GM23338 (cell line): ENCODE results near the gene NCOA4. TPM values are rescaled to one million over a fixed set of nuclear protein-coding genes. Genes with fewer than 3 reads are reported as not detected.

Experiments
- ATAC-seq: fragments of 200-7000 bp; cut with Tn5 transposase; 3 replicates; pipeline ENCODE4 v1.9.1; 2020
- DNase-seq: peaks from one replicate; pipeline ENCODE4 v3.0.0-alpha.2; 2015; ENCODE audit warnings: low spot score
- H2AFZ ChIP-seq: fragments of 200-600 bp; sonication (generic); 2 replicates; pipeline ENCODE4 v1.8.0; 2016; ENCODE audit warnings: antibody characterized with exemption, mild to moderate bottlenecking, moderate library complexity
- H3F3A ChIP-seq: fragments of 200-600 bp; sonication (generic); replicated peaks from 2 replicates; pipeline ENCODE4 v1.8.0; 2017; ENCODE audit warnings: antibody characterized with exemption, mixed run types, low read depth
- H3K27ac ChIP-seq: fragments of 200-600 bp; sonication (generic); 2 replicates; pipeline ENCODE4 v1.6.1; 2016; ENCODE audit warnings: low read depth
- H3K27me3 ChIP-seq: fragments of 200-600 bp; sonication (generic); 2 replicates; pipeline ENCODE4 v1.8.0; 2016; ENCODE audit warnings: mild to moderate bottlenecking, mixed run types, moderate library complexity; ENCODE audit not compliant: insufficient read depth
- H3K36me3 ChIP-seq: fragments of 200-600 bp; sonication (generic); 2 replicates; pipeline ENCODE4 v1.8.0; 2016; ENCODE audit warnings: mild to moderate bottlenecking; ENCODE audit not compliant: insufficient read depth
- H3K4me1 ChIP-seq: fragments of 200-600 bp; sonication (generic); 2 replicates; pipeline ENCODE4 v1.8.0; 2016; ENCODE audit warnings: mild to moderate bottlenecking, moderate library complexity; ENCODE audit not compliant: insufficient read depth
- H3K4me2 ChIP-seq: fragments of 200-600 bp; sonication (generic); 2 replicates; pipeline ENCODE4 v1.7.1; 2017; ENCODE audit warnings: mixed run types
- H3K4me3 ChIP-seq: fragments of 200-600 bp; sonication (generic); 2 replicates; pipeline ENCODE4 v1.6.1; 2016; ENCODE audit warnings: mixed run types
- H3K79me2 ChIP-seq: fragments of 200-600 bp; sonication (generic); replicated peaks from 2 replicates; pipeline ENCODE4 v1.8.0; 2017; ENCODE audit warnings: mild to moderate bottlenecking; ENCODE audit not compliant: insufficient read depth
- H3K9me2 ChIP-seq: fragments of 200-600 bp; sonication (generic); 2 replicates; pipeline ENCODE4 v1.8.0; 2017; ENCODE audit not compliant: insufficient read depth
- H4K20me1 ChIP-seq: fragments of 200-600 bp; sonication (generic); replicated peaks from 2 replicates; pipeline ENCODE4 v1.8.0; 2017; ENCODE audit warnings: mild to moderate bottlenecking; ENCODE audit not compliant: insufficient read depth
- H3K27ac Mint-ChIP-seq: 2 replicates; pipeline ENCODE4 v1.8.0; 2020; ENCODE audit warnings: inconsistent platforms, mild to moderate bottlenecking, moderate library complexity, mixed read lengths
- H3K27me3 Mint-ChIP-seq: 3 replicates; pipeline ENCODE4 v1.8.0; 2022; ENCODE audit warnings: low read depth, mild to moderate bottlenecking, moderate library complexity, mixed read lengths, inconsistent platforms; ENCODE audit not compliant: insufficient read depth, poor library complexity
- H3K36me3 Mint-ChIP-seq: 3 replicates; pipeline ENCODE4 v1.8.0; 2021; ENCODE audit warnings: low read depth, mild to moderate bottlenecking, inconsistent platforms, moderate library complexity, mixed read lengths
- H3K4me1 Mint-ChIP-seq: 3 replicates; pipeline ENCODE4 v1.8.0; 2020; ENCODE audit warnings: mild to moderate bottlenecking, inconsistent platforms, mixed read lengths
- H3K4me3 Mint-ChIP-seq: 3 replicates; pipeline ENCODE4 v1.8.0; 2021; ENCODE audit warnings: moderate library complexity, mild to moderate bottlenecking, inconsistent platforms, mixed read lengths
- H3K9me3 Mint-ChIP-seq: 3 replicates; pipeline ENCODE4 v1.8.0; 2020; ENCODE audit warnings: moderate library complexity, mild to moderate bottlenecking, inconsistent platforms, mixed read lengths
- CREB1 ChIP-seq: fragments of 250-450 bp; sonication (Bioruptor Pico); IDR thresholded peaks from 2 replicates; pipeline ENCODE4 v1.5.0; 2020; ENCODE audit warnings: low read depth, mild to moderate bottlenecking, moderate library complexity
- CTCF ChIP-seq, 2 experiments: fragments of 200-600 bp in 1 of 2; sonication (generic) in 1 of 2; conservative IDR thresholded peaks; 2 replicates each; pipeline versions ENCODE4 v1.5.1 to v1.6.1; 2016 to 2017; ENCODE audit warnings: antibody characterized with exemption in 2 of 2, low read depth in 2 of 2, mild to moderate bottlenecking in 2 of 2, moderate library complexity in 1 of 2
- ETS1 ChIP-seq: IDR thresholded peaks from 2 replicates; pipeline ENCODE4 v1.6.1; 2016; ENCODE audit warnings: antibody characterized with exemption
- EZH2 ChIP-seq: fragments of 200-600 bp; sonication (generic); IDR thresholded peaks from one replicate; pipeline ENCODE4 v1.8.0; 2017; ENCODE audit warnings: antibody characterized with exemption, mild to moderate bottlenecking, low read depth; ENCODE audit not compliant: unreplicated experiment
- EZH2phosphoT487 ChIP-seq: fragments of 200-600 bp; sonication (generic); IDR thresholded peaks from one replicate; pipeline ENCODE4 v1.8.1; 2018; ENCODE audit warnings: antibody characterized with exemption; ENCODE audit not compliant: unreplicated experiment
- JUNB ChIP-seq: IDR thresholded peaks from one replicate; pipeline ENCODE4 v1.6.1; 2016; ENCODE audit warnings: antibody characterized with exemption; ENCODE audit not compliant: unreplicated experiment
- POLR2AphosphoS5 ChIP-seq: IDR thresholded peaks from 2 replicates; pipeline ENCODE4 v1.6.1; 2016; ENCODE audit warnings: antibody characterized with exemption, low read depth
- REST ChIP-seq: IDR thresholded peaks from one replicate; pipeline ENCODE4 v1.6.1; 2018; ENCODE audit warnings: antibody characterized with exemption; ENCODE audit not compliant: unreplicated experiment
- STAT1 ChIP-seq: IDR thresholded peaks from one replicate; pipeline ENCODE4 v1.6.1; 2016; ENCODE audit warnings: antibody characterized with exemption; ENCODE audit not compliant: unreplicated experiment
- ZNF114 ChIP-seq: fragments of 250-450 bp; sonication (Bioruptor Pico); IDR thresholded peaks from 2 replicates; pipeline ENCODE4 v1.5.0; 2020; ENCODE audit warnings: mild to moderate bottlenecking, moderate library complexity
- ZNF331 ChIP-seq: fragments of 250-450 bp; sonication (Bioruptor Pico); IDR thresholded peaks from 2 replicates; pipeline ENCODE4 v1.5.0; 2020; ENCODE audit warnings: low read depth, mild to moderate bottlenecking, moderate library complexity
- polyA plus RNA-seq: library from polyadenylated mRNA; unstranded; fragments of >200 nt; fragmentation: Nextera tagmentation; extraction: Ambion mirVana; gene quantifications from 2 replicates; pipeline ENCODE4 v1.2.1, GENCODE V29; 2016
- total RNA-seq: library from RNA; depleted of rRNA; stranded (reverse); fragments of >200 nt; shearing (Covaris generic); gene quantifications from 2 replicates; pipeline ENCODE4 v1.2.3, GENCODE V29; 2014

The NCOA4 gene
- total and polyA plus RNA-seq, 2 experiments from 2014 or later = 24.9 to 76.9 TPM

- TF ChIP-seq ETS1 = no peak
- TF ChIP-seq POLR2AphosphoS5 = no peak
- TF ChIP-seq CREB1 (CRISPR knock-in tag) = no peak
- TF ChIP-seq ZNF114 (CRISPR knock-in tag) = no peak
- TF ChIP-seq STAT1 = no peak
- no peak for TF ChIP-seq JUNB
- TF ChIP-seq ZNF331 (CRISPR knock-in tag) = no peak
Observed at GRCh38 chr10:46004963-46005362, 25.5 kb downstream of the NCOA4 start (continued).

DNA sequence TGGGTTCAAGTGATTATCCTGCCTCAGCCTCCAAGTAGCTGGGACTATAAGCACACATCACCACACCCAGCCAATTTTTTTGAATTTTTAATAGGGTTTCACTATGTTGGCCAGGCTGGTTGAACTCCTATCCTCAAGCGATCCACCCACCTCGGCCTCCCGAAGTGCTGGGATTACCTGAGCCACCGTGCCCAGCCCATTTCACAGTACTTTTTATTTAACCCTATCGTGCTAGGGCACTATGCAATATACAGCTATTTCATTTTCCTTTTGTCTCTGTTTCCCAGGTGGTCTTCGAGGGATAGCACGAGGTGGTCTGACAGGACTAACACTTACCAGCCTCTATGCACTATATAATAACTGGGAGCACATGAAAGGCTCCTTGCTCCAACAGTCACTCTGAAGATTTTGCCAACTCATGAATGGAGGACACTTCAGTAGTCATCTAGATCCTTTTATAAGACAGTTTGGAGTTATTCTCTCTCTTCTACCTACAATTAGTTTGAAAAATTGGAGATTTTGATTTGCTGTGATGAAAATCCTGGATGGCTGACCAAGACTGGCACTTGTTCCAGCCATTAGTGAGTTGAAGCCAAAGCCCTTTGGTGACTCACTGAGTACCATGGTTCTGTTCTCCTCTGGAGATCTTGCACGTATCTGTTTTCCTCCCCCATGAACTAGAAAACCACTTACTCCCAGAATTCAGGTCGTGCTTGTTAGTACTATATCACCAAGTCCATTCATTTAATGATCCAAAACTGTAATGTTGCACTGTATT, 27.3 kb downstream of the NCOA4 start:
- Histone ChIP-seq H3K36me3 (peaks cover 39% of the 10 kb centered on the region), H3F3A (no peaks in the 10 kb centered on the region), H2AFZ (no peak overlapping the region), H3K4me2 (no peak overlapping the region), H3K9me2 (no peaks in the 10 kb centered on the region), H3K27me3 (no peaks in the 10 kb centered on the region), H3K4me3 (no peak overlapping the region), H3K79me2 (peaks cover 12% of the 10 kb centered on the region), H3K27ac (no peak overlapping the region), H3K4me1 (peaks cover 14% of the 10 kb centered on the region), H4K20me1 (peaks cover 11% of the 10 kb centered on the region)
- ATAC-seq (no peak), DNase-seq (no peak)
- H3K4me1 Mint-ChIP-seq = peaks cover 21% of the 10 kb centered on the region
- peaks cover 3% of the 10 kb centered on the region for H3K27me3 Mint-ChIP-seq
- H3K4me3 Mint-ChIP-seq = no peak overlapping the region
- no peaks in the 10 kb centered on the region; the same call in 2 of the 3 replicates for H3K9me3 Mint-ChIP-seq
- peaks cover 77% of the 10 kb centered on the region for H3K36me3 Mint-ChIP-seq
- H3K27ac Mint-ChIP-seq = no peak overlapping the region
- TF ChIP-seq EZH2phosphoT487 (no peak), REST (no peak), EZH2 (no peak), POLR2AphosphoS5 (no peak), CTCF (conservative IDR thresholded peaks at IDR 0.05; ENCODE audit: low read depth in 2 of 2) (no peak), ETS1 (no peak), ZNF114 (CRISPR knock-in tag) (no peak)
